Lung (tissue), 12 donors: Measurements from ENCODE around the gene CCDC148. TPM values are rescaled to one million over a fixed set of nuclear protein-coding genes. Genes with fewer than 3 reads are reported as not detected.

Source experiments
- ATAC-seq: fragments of 200-7000 bp; cut with Tn5 transposase; one replicate; pipeline ENCODE4 v1.9.1; 2020; ENCODE audit warnings: moderate number of reproducible peaks; ENCODE audit not compliant: insufficient read depth, low FRiP score
- DNase-seq, 3 donors: peaks; one replicate each; pipeline ENCODE4 v3.0.0-alpha.2; 2013 to 2017
- H3K27ac ChIP-seq, 2 donors: one replicate each; pipeline ENCODE4 v1.5.1; 2013; ENCODE audit warnings: mild to moderate bottlenecking in 2 of 2, moderate library complexity in 2 of 2, control low read depth in 1 of 2, inconsistent platforms in 1 of 2, low read depth in 1 of 2, low read length in 1 of 2
- H3K27me3 ChIP-seq, 3 donors: one replicate each; pipeline ENCODE4 v1.5.1; 2013; ENCODE audit warnings: low read length in 2 of 3; ENCODE audit not compliant: control insufficient read depth in 3 of 3, insufficient read depth in 3 of 3
- H3K36me3 ChIP-seq, 4 donors: one replicate each; pipeline ENCODE4 v1.5.1; 2013; ENCODE audit warnings: low read length in 4 of 4, mild to moderate bottlenecking in 1 of 4, moderate library complexity in 1 of 4; ENCODE audit not compliant: control insufficient read depth in 4 of 4, insufficient read depth in 4 of 4
- H3K4me1 ChIP-seq, 5 donors: one replicate each; pipeline ENCODE4 v1.5.1; 2013; ENCODE audit warnings: low read length in 5 of 5, mild to moderate bottlenecking in 2 of 5, moderate library complexity in 1 of 5; ENCODE audit not compliant: control insufficient read depth in 5 of 5, insufficient read depth in 5 of 5
- H3K4me3 ChIP-seq: one replicate; pipeline ENCODE4 v1.5.1; 2013; ENCODE audit warnings: mild to moderate bottlenecking, control low read depth, moderate library complexity
- H3K9ac ChIP-seq, 2 donors: one replicate each; pipeline ENCODE4 v1.5.1; 2013; ENCODE audit warnings: low read length in 2 of 2, control low read depth in 1 of 2; ENCODE audit not compliant: insufficient read depth in 1 of 2
- H3K9me3 ChIP-seq, 4 donors: one replicate each; pipeline ENCODE4 v1.5.1; 2013; ENCODE audit warnings: low read length in 3 of 4, mild to moderate bottlenecking in 1 of 4, moderate library complexity in 1 of 4; ENCODE audit not compliant: control insufficient read depth in 4 of 4, insufficient read depth in 3 of 4
- CTCF ChIP-seq: IDR thresholded peaks from 2 replicates; pipeline ENCODE4 v1.5.1; 2012; ENCODE audit warnings: mild to moderate bottlenecking; ENCODE audit errors: control extremely low read depth, extremely low read depth
- WGBS, 2 donors: extraction: QIAGEN DNeasy Blood & Tissue Kit; methylation state at CpG; one replicate each; pipeline ENCODE4 v1.1.7; 2013; 5-methylcytosine and 5-hydroxymethylcytosine counted together
- polyA plus RNA-seq, 2 donors: library from polyadenylated mRNA; stranded (reverse); fragments of 200-250 nt; gene quantifications; one replicate each; pipeline ENCODE4 v1.2.1, GENCODE V29; 2013
- total RNA-seq, 2 donors: library from RNA; depleted of rRNA in 1 of 2; stranded (reverse); fragments of >200 nt in 1 of 2; gene quantifications; one replicate each; pipeline ENCODE4 v1.2.1, GENCODE V29; 2014 to 2021
- donor health status: control.
- donor health status: control.
- donor health status: Bipolar disorder and iron deficiency.
- donor health status: healthy.
- donor health status: DM: yes; HTN: yes; CAD: no.

CCDC148 gene
- total and polyA plus RNA-seq, 4 donors, result 0.61 to 8.6 (median 2.5) TPM

GRCh38 chr2:158482594-158482993 is 26.0 kb upstream of the CCDC148 start:
- H3K27me3 ChIP-seq, result no peaks in the 10 kb centered on the region

GRCh38 chr2:158481116-158481515 is 24.6 kb upstream of the CCDC148 start:
- no peak overlapping the region for H3K9ac ChIP-seq
- H3K36me3 ChIP-seq, result no peaks in the 10 kb centered on the region
- no peak for TF ChIP-seq CTCF
- peaks cover 0 to 26% (median 4%) of the 10 kb centered on the region in 5 donors for H3K4me1 ChIP-seq
- DNase-seq, result no peak
- 95 to 97% methylated on average over 1 of the region's 1 CpG for WGBS, 2 donors
- ATAC-seq, result no peak
- no peak overlapping the region for H3K27ac ChIP-seq
- H3K4me3 ChIP-seq, result no peak overlapping the region
- H3K27me3 ChIP-seq, result no peaks in the 10 kb centered on the region
- no peaks in the 10 kb centered on the region for H3K9me3 ChIP-seq

More at GRCh38 chr2:158482594-158482993, 26.0 kb upstream of the CCDC148 start:
- Histone ChIP-seq H3K9ac (no peak overlapping the region), H3K4me1 (peaks cover 0 to 36% (median 9%) of the 10 kb centered on the region in 5 donors), H3K4me3 (no peak overlapping the region), H3K27ac (no peak overlapping the region), H3K36me3 (no peaks in the 10 kb centered on the region), H3K9me3 (no peaks in the 10 kb centered on the region)
- DNase-seq, result no peak
- no peak for ATAC-seq
- TF ChIP-seq CTCF, result no peak

GRCh38 chr2:158478816-158479215 is 22.3 kb upstream of the CCDC148 start:
- no peak overlapping the region for H3K4me3 ChIP-seq
- DNase-seq (peak in 2 of 3 donors; percentile 70 to 80), ATAC-seq (no peak)
- H3K36me3 ChIP-seq, result peaks cover 0 to 3% (median 1%) of the 10 kb centered on the region in 4 donors
- H3K4me1 ChIP-seq, result peaks cover 0 to 25% (median 5%) of the 10 kb centered on the region in 5 donors
- no peaks in the 10 kb centered on the region for H3K27me3 ChIP-seq
- 40 to 74% methylated on average over 1 of the region's 1 CpG for WGBS, 2 donors
- no peak for TF ChIP-seq CTCF
- H3K9me3 ChIP-seq, result no peaks in the 10 kb centered on the region
- no peak overlapping the region for H3K9ac ChIP-seq
- H3K27ac ChIP-seq, result no peak overlapping the region

- no peak overlapping the region for H3K27ac ChIP-seq
- H3K9ac ChIP-seq, result peak overlapping the region in 1 of 2 donors; percentile 36
- H3K4me1 ChIP-seq, result peaks cover 0 to 25% (median 5%) of the 10 kb centered on the region in 5 donors
- peak in 1 of 3 donors; percentile 52 for DNase-seq
- 64 to 79% methylated on average over 6 of the region's 6 CpGs for WGBS, 2 donors
- H3K9me3 ChIP-seq, result no peaks in the 10 kb centered on the region
- H3K36me3 ChIP-seq, result peaks cover 0 to 3% (median 1%) of the 10 kb centered on the region in 4 donors
- no peak for TF ChIP-seq CTCF
- no peak overlapping the region for H3K4me3 ChIP-seq
- ATAC-seq, result no peak
- no peaks in the 10 kb centered on the region for H3K27me3 ChIP-seq
Measured at GRCh38 chr2:158478237-158478636, 21.7 kb upstream of the CCDC148 start.
